NCI-H2196 (cell line): Measurements from ENCODE around the gene PDE4D.

Experiments used
- DNase-seq: peaks from one replicate; lab custom pipeline; 2025; ENCODE audit not compliant: unreplicated experiment; lab: John Stamatoyannopoulos, UW

The PDE4D gene

GRCh38 chr5:59840200-59840601 is 53.3 kb downstream of the PDE4D start:
- DNase-seq, result no peak

GRCh38 chr5:59838989-59839388 is 54.5 kb downstream of the PDE4D start:
- DNase-seq, result no peak

GRCh38 chr5:59838067-59838466 is 55.5 kb downstream of the PDE4D start:
- no peak for DNase-seq

- no peak for DNase-seq
These were observed 56.5 kb downstream of the PDE4D start for GRCh38 chr5:59837071-59837470.

- DNase-seq, result no peak
These were observed 57.7 kb downstream of the PDE4D start for GRCh38 chr5:59835800-59836199.

GRCh38 chr5:59833448-59833847 is 60.1 kb downstream of the PDE4D start:
- DNase-seq, result no peak

GRCh38 chr5:59832577-59833301 is 60.8 kb downstream of the PDE4D start:
- no peak for DNase-seq

- DNase-seq, result no peak
These were observed 62.1 kb downstream of the PDE4D start for GRCh38 chr5:59831326-59832010.

GRCh38 chr5:59830536-59831200 is 62.9 kb downstream of the PDE4D start:
- DNase-seq, result no peak

- DNase-seq, result no peak
These were observed 63.6 kb downstream of the PDE4D start for GRCh38 chr5:59829922-59830321.

GRCh38 chr5:59829386-59829785 is 64.1 kb downstream of the PDE4D start:
- no peak for DNase-seq

GRCh38 chr5:59828623-59829022 is 64.9 kb downstream of the PDE4D start:
- no peak for DNase-seq

GRCh38 chr5:59826996-59827395 is 66.5 kb downstream of the PDE4D start:
- no peak for DNase-seq

GRCh38 chr5:59823420-59823819 is 70.1 kb downstream of the PDE4D start:
- no peak for DNase-seq

- DNase-seq, result no peak
These were observed 73.7 kb downstream of the PDE4D start for GRCh38 chr5:59819806-59820205.

- no peak for DNase-seq
These were observed 76.0 kb downstream of the PDE4D start for GRCh38 chr5:59817536-59817935.

GRCh38 chr5:59816654-59817300 is 76.7 kb downstream of the PDE4D start:
- DNase-seq, result no peak

- no peak for DNase-seq
These were observed 79.0 kb downstream of the PDE4D start for GRCh38 chr5:59814537-59814872.

- DNase-seq, result peak; percentile 2
These were observed 79.6 kb downstream of the PDE4D start for GRCh38 chr5:59813761-59814536.

- peak; percentile 15 for DNase-seq
These were observed 83.5 kb downstream of the PDE4D start for GRCh38 chr5:59810041-59810440.

- DNase-seq, result no peak
These were observed 85.7 kb downstream of the PDE4D start for GRCh38 chr5:59807806-59808205.
